Activated CD4-positive, alpha-beta T cell treated with anti-CD3 and anti-CD28 coated beads for 4 hours (primary cell): ENCODE results near the gene BMP3.
A peak's percentile ranks its signal among the peaks of the same experiment; 100 is the strongest.

Experiments
- DNase-seq, 2 donors: peaks; one replicate each; pipeline ENCODE4 v3.0.0-alpha.2; 2020

BMP3 gene

DNA sequence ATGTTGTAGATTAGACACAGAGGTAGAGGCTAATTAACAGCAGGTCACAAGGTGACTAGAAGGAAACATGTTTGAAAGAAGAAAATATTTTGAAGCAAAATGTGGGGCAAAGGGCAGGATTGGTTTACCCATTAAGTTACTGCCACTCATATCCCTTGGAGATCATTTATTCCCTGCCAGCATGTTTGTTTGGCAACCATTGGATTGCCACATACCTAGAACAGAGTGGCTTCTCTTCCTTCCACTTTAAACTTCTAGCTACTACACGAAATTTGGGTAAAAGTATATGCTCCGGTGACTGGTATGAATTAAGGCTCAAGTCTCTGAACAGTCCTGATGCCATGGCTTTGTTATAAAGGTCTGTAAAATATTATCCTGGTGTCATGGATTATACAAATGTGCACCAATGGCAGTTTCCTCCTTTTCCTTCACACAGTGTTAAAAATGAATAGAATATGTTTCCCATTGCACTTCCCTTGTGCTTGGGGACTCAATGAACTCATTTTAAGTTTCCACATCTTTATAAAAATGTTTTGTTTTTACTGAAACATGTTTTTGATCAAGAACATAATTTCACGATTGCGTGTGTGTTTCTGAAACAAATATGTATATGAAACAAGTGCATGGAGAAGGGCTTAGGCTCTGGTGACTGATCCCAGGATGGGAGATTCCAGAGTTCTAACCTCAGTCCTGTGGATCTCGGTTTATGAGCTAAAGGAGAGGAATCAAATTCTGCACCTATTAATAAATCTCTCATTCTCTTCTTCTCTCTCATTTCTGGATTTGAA is 12.3 kb downstream of the BMP3 start:
- DNase-seq: no peak

DNA sequence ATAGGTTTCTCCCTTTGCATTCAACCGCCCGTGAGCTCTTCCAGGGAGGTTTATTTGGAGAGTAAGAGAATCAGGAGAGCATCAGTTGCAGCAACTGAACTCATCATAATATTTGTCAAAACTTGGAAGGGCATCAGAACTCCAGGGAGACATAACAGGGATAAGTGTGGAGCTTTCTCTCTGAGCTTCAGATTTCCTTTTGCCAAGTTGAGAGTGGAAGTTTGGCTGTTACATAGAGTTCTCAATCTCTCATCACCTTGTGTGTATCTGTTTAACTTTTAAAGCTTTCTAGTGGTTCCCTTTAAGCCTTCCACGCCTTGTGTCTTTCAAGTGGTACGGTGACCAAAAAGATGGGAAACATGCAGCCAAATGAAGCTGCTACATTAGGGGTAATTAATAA is 18.8 kb downstream of the BMP3 start:
- DNase-seq: no peak

DNA sequence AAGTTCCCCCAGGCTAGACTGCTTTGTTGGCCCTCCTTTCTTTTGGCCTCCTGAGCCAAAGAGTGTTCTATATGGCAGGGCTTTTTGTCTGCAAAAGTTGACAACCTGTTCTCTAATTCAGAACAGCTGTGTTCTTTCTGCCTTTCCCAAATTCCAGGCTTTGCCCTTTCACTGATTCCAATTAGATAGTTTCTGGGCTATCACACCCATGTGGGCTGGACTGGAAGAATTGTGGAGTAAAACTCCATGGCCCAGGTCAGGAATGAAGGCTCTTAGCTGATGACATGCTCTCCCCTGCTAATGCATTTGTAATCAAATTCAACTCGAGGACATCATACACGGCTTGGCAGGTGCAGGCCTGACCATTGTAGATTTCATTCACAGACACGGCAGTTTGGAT is 19.4 kb downstream of the BMP3 start:
- DNase-seq: no peak

- DNase-seq: peak; percentile 14 to 44
These were observed 21.9 kb downstream of the BMP3 start for GRCh38 chr4:81052119-81053068.

DNA sequence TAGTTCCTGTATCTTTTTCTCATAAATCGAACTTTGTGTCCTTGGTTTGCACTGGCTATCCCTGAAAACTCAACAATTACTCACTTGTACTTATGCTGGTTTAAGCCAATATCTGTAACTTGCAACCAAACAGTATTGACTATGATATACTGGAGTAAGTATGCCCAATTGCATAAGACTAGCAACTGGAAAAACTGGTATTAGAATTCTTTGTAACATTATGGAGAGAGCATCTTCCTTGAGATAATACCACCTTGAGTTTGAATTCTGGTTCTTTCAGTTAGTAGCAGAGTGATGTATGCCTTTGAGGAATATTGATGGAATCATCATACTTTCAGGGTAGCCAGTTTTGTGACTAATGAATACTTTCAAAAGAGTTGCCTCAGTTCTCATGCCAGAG is 28.1 kb downstream of the BMP3 start:
- DNase-seq: no peak

DNA sequence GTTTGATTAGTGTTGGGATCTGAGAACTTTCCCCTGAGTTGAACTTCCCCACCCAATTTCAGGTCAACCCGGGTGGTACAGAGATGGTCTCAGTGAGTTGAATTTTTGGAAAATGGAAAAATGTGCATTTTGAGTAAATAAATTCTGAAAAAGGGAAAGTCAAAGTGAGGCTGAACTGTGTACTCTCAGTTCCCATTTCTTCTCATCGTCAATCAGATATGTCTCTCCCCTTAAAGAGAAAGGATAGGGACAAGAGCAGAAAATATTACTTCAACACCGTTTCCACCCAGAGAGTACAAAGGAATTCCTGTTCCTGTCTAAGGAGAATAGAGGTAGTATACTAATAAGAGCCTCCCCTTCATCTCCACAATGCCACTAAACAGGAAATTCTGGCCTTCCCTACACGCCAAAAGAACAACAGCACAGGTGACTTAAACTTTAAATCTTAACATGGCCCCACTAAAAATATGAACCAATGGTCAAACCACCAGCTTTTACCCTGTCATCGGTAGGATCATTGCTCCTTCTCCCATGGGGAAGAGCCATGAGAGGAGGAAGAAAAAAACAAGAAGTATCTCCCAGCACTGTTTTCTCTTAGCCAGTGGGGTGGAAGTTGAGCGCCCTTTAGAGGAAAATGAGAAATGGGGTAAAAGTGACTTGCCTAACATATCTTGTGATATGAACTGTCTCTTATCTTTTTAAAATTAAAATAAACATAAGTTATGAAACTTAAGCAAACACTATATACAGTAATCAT is 30.3 kb downstream of the BMP3 start:
- DNase-seq: no peak

GRCh38 chr4:81061344-81061730 is 30.8 kb downstream of the BMP3 start:
- no peak for DNase-seq

GRCh38 chr4:81062001-81062400 is 31.5 kb downstream of the BMP3 start:
- no peak for DNase-seq

- no peak for DNase-seq
These were observed 34.9 kb downstream of the BMP3 start for GRCh38 chr4:81065446-81065845.

GRCh38 chr4:81069706-81070331 is 39.3 kb downstream of the BMP3 start:
- DNase-seq: peak; percentile 24 to 55

GRCh38 chr4:81071013-81071412 is 40.5 kb downstream of the BMP3 start:
- DNase-seq: no peak

- no peak for DNase-seq
These were observed 50.6 kb downstream of the BMP3 start for GRCh38 chr4:81081156-81081555.

DNA sequence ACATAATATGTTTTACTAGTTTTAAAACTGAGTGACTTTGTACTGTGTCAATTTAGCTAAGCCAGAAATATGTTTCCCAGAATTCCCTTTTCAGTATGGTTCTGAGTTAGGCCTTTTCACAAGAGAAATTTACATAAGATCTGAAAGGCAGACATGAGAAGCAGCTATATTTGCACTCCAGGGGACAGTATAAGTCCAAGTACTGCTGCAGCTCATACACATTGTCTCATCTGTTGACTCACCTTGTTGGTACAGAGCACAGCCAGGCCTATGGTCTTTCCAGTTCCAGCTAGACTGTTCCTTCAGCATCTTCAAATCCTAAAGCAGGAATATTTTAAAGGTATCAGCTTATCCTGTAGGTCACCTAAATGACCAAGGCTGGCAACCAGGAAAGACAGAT is 53.5 kb downstream of the BMP3 start:
- DNase-seq: no peak

GRCh38 chr4:81084634-81085033 is 54.1 kb downstream of the BMP3 start:
- no peak for DNase-seq

- no peak for DNase-seq
These were observed 54.8 kb downstream of the BMP3 start for GRCh38 chr4:81085291-81085690.

DNA sequence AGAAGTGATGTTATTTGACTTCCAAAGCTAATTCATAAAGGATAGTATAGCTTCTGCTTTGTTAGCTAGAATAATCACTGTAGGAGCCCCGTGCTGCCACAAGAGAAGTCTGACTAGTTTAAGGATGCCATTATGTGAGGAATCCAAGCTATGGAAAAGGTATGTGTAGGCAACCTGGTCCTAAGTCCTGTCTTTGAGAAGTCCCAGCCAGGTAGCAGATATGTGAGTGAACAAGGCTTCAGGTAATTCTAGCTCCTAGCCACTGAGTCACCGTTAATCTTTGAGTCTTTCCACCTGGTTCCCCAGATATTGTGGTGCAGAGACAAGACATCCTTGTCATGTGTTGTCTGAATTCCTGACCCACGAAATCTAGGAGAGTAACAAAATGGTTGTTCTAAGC is 55.5 kb downstream of the BMP3 start:
- DNase-seq: no peak

- no peak for DNase-seq
These were observed 63.4 kb downstream of the BMP3 start for GRCh38 chr4:81093720-81094401.

DNA sequence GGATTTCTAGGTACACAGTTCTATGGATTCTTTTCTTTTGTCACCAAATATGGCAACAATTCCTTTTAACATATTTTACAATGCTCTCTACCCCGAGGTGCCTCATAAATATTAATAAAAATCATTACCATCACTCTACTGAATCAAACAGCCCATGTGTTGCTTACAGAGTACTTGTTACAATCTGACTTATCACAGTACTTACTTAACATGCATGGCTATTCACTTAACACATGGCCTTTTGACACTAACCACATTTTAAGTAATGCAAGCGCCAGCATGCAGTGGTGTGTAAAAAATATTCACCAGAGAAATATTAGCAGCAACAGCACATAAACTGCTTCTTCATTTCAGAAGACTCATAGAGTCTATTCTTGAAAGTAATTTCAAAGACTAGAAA is 64.9 kb downstream of the BMP3 start:
- no peak for DNase-seq

GRCh38 chr4:81096566-81096965 is 66.1 kb downstream of the BMP3 start:
- DNase-seq: no peak

DNA sequence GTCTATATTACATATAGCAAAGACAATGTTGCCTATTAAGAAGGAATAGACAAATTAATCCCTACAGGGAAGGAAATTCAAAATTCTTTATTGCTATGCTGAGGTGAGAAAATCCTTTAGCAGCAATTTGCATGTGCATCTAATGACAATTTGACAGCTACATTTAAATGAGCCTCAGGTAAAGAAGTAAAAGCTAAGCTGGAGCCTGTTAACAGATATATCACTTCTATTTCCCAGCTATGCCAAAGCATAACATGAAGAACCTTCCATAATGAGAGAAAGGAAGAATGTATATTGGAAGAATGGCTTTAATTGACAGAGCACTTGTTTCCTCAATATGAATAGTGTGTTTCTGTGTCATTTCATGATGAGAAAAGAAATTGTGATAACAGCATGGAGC is 71.6 kb downstream of the BMP3 start:
- no peak for DNase-seq

DNA sequence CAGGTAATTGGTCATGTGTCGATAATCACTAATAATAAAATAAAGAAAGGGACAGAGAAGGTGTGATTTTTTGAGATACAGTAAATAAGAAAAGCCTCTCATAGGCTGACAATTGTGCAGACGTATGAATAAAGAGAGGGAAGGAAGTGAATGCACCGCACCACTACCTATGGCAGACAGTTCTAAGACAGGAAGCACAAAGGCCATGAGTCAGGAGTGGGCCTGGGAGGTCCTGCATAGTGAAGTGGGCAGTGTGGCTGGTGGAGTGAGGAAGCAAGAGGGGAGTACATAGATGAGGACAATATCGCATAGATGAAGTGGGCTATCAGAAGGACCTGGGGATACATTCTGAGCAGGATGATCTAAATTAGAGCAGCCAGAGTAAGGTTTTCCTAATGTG is 75.6 kb downstream of the BMP3 start:
- DNase-seq: no peak
